Retina (tissue), 1 donor: ENCODE measurements around the gene SPEF1.
A peak's percentile ranks its signal among the peaks of the same experiment; 100 is the strongest.
"Not testable (repeated sequence)": the region's sequence is repeated elsewhere in the genome, so short reads cannot be mapped to it uniquely, and the experiment has no call there.

Source experiments
- DNase-seq: peaks from one replicate; pipeline ENCODE4 v3.0.0-alpha.2; 2016

The SPEF1 gene

DNA sequence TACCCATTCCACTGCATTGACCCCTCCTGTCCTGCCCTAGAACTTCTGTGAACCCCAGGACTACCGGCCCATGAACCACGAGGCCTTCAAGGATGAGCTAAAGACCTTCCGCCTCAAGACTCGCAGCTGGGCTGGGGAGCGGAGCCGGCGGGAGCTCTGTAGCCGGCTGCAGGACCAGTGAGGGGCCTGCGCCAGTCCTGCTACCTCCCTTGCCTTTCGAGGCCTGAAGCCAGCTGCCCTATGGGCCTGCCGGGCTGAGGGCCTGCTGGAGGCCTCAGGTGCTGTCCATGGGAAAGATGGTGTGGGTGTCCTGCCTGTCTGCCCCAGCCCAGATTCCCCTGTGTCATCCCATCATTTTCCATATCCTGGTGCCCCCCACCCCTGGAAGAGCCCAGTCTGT lies 23.5 kb upstream of the SPEF1 start:
- DNase-seq: no peak

- DNase-seq: no peak
Observed at GRCh38 chr20:3804254-3804751, 23.1 kb upstream of the SPEF1 start.

DNA sequence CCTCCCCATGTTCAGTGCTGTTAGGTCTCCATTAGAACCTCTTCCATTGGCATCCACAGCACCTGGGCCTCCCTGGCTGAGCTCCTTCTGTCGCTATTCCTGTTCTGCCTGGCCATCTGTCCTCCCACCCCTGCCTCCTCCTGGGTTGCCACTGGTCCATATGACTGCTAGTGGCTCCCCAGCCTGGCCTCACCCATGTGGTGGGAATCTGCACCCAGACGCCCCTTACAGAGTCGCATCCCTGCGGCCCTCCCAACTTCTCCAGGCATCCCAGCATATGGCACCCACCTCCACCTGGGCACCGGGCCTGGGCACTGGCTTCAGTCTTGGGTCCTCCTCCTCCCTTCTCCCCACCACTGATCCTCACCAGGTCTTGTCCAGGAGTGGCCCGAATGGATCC lies 22.6 kb upstream of the SPEF1 start:
- no peak for DNase-seq

- no peak for DNase-seq
Observed at GRCh38 chr20:3803289-3803688, 22.0 kb upstream of the SPEF1 start.

- no peak for DNase-seq
Observed at GRCh38 chr20:3802524-3803239, 21.4 kb upstream of the SPEF1 start.

DNA sequence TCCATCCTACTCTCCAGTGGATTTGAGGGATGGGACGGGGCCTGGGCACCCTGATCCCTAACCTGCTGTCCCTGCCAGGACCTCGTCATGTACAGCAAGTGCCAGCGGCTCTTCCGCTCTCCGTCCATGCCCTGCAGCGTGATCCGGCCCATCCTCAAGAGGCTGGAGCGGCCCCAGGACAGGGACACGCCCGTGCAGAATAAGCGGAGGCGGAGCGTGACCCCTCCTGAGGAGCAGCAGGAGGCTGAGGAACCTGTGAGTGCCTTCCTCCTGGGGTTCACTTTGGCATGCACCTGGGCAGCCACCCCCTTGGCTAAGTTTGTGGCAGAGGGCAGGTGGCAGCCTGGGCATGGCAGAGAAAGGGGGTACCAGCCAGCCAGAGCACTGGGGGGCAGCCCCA lies 20.6 kb upstream of the SPEF1 start:
- DNase-seq: no peak

DNA sequence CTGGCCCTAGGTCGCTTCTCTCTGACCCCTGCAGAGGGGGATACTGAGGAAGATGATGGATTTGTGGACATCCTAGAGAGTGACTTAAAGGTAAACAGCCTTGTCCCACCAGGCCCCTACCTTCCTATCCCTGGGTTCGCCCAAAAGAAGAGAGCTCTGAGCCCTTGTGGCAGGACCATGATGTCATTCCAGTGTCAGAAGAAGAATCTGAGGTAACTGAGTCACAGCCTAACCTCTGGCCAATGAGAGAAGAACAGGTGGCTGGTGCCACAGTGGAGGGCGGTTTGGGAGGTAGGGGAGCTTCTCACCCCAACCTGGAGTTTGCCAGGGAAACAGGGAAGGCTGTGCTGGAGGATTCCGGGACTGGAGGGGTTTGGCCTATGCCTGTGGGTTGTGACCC lies 20.1 kb upstream of the SPEF1 start:
- no peak for DNase-seq

DNA sequence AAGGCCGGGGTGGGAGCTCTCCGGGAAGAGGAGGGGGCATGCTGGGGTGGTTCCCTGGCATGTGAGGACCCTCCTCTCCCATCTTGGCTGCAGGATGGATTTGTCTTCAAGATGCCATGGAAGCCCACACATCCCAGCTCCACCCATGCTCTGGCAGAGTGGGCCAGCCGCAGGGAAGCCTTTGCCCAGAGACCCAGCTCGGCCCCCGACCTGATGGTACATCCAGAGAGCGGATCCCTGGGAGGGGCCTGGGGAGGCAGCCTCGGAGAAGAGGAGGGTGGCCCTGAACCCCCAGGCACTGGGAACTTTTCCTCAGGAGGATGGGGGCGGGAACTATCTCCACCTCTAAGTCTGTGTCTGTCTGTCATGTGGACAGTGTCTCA lies 19.6 kb upstream of the SPEF1 start:
- DNase-seq: no peak

DNA sequence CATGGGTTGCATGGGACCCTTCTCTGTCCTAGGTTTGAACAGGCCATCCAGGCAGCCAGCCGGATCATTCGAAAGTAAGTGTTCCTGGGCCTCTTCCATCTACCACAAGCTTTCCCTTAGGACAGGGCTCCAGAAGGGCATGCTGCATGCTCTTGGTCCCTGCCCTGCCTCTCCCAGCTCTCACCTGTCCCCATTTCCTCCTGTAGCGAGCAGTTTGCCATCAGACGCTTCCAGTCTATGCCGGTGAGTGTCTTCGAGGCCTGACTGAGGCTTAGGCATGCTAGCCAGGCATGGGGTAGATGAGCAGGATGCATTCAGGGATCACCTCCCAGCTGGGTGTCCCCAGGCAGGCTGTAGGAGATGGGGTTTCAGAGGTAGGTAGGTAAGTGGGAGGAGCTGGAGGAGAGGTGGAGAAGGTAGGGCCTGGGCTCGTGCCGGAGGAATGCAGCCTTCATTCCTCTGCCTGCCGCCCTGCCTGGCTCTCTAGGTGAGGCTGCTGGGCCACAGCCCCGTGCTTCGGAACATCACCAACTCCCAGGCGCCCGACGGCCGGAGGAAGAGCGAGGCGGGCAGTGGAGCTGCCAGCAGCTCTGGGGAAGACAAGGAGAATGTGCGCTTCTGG lies 19.1 kb upstream of the SPEF1 start:
- no peak for DNase-seq

DNA sequence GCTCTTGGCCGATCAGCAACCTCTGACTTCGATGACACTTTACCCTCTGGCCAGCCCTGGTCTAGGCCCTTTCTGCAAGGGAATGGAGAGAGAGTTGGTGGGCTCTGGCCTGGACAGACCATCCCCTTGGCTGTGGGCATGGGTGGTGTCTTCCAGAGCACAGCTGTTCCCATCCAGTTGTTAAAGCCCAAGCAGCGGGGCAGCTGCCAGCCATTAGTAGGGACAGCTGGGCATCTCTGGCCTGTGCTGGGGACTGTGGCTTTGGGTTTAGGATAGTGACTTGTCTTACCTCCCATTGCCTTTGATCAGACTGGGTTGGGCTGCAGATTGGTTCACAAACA lies 17.6 kb upstream of the SPEF1 start:
- no peak for DNase-seq

- DNase-seq: no peak
Observed at GRCh38 chr20:3798373-3798768, 17.1 kb upstream of the SPEF1 start.

GRCh38 chr20:3797592-3798372 lies 16.5 kb upstream of the SPEF1 start:
- DNase-seq: no peak

DNA sequence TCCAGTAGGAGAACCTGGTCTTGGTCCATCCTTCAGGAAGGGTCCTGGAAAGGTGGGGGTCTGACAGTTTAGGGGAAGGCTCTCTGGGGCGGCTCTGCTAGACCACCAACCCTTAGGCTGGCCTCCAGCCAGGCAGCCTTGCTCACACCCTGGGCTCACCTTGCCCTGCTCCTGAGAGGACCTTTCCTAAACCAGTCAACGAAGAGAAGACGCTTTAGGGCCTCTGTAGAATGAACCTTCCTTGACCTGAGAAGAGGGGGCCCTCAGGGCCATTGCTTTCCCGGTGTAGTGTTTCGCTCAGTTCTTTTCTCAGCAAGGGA lies 15.9 kb upstream of the SPEF1 start:
- DNase-seq: no peak

- DNase-seq: no peak
Observed at GRCh38 chr20:3796477-3797225, 15.4 kb upstream of the SPEF1 start.

GRCh38 chr20:3795511-3796468 lies 14.5 kb upstream of the SPEF1 start, which contains the start of gene CDC25B:
Gene CDC25B (plus strand): TSS chr20:3796310. CDS start chr20:3796532, 222 bp downstream.
- peak; percentile 91 for DNase-seq

GRCh38 chr20:3794701-3795420 lies 13.6 kb upstream of the SPEF1 start:
- no peak for DNase-seq

DNA sequence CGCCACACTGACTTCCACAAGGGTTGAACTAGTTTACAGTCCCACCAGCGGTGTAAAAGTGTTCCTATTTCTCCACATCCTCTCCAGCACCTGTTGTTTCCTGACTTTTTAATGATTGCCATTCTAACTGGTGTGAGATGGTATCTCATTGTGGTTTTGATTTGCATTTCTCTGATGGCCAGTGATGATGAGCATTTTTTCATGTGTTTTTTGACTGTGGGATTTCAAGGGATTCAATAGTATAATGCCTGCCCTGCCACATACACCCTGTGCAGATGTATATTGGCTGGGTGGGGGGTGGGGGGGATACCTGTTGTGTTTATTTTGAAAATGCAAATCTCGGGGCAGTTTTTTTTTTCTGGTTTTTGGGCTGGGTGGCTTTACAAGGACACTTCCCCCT lies 12.9 kb upstream of the SPEF1 start:
- not testable (repeated sequence) for DNase-seq

DNA sequence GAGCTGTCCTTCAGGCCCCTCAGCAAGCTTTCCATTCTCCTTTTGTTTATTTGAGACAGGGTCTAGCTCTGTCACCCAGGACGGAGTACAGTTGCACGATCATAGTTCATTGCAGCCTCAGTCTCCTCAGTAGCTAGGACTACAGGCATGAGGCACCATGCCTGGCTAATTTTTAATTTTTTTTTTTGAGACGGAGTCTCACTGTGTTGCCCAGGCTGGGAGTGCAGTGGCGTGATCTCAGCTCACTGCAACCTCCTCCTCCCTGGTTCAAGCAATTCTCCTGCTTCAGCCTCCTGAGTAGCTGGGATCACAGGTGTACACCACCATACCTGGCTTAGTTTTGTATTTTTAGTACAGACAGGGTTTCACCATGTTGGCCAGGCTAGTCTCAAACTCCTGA lies 8.0 kb upstream of the SPEF1 start:
- not testable (repeated sequence) for DNase-seq

GRCh38 chr20:3788685-3789155 lies 7.5 kb upstream of the SPEF1 start:
- no peak for DNase-seq

GRCh38 chr20:3787324-3788014 lies 6.2 kb upstream of the SPEF1 start:
- no peak for DNase-seq
